ENCODE results near the gene ASCL2.

GRCh38 chr11:2259466-2259830 is 10.9 kb downstream of the ASCL2 start:
- TF ChIP-seq GATA2 (IDR thresholded peaks at IDR 0.05; ENCODE audit: low read depth, low read length) (no peak), GATA3 (IDR thresholded peaks at IDR 0.05; ENCODE audit: low read depth, low read length) (no peak)

Data from SH-SY5Y (cell line).